SK-N-MC (cell line): ENCODE results near the gene HECTD3.

Source experiments
- EZH2 ChIP-seq: fragments of 200-600 bp; sonication (generic); IDR thresholded peaks from one replicate; pipeline ENCODE4 v1.6.1; 2017; ENCODE audit warnings: antibody characterized with exemption
- POLR2AphosphoS5 ChIP-seq: IDR thresholded peaks from 2 replicates; pipeline ENCODE4 v1.6.1; 2012; ENCODE audit warnings: mild to moderate bottlenecking, low read depth, low read length, borderline replicate concordance

- TF ChIP-seq POLR2AphosphoS5, result no peak
- TF ChIP-seq EZH2, result no peak
These were observed 27.1 kb upstream of the HECTD3 start for GRCh38 chr1:45038240-45038639.
